IMR-90 (cell line): ENCODE data around the gene ZNF365. TPM values are rescaled to one million over a fixed set of nuclear protein-coding genes. Genes with fewer than 3 reads are reported as not detected.

Experiments used
- ATAC-seq: fragments of 200-7000 bp; cut with Tn5 transposase; 2 replicates; pipeline ENCODE4 v1.9.1; 2020; ENCODE audit warnings: low read depth, mild to moderate bottlenecking, moderate library complexity
- BruUV-seq: library from RNA; stranded (reverse); fragments of 400-500 nt; replicated peaks from 2 replicates; lab custom pipeline; 2021; lab: Mats Ljungman, UMichigan
- CTCF ChIA-PET: fragments of 300-600 bp; formaldehyde crosslinking; extraction: SDS; loops from one replicate; lab custom pipeline; 2021; ENCODE audit warnings: antibody characterized with exemption; lab: Yijun Ruan, JAX
- POLR2A ChIA-PET: fragments of 300-600 bp; sonication (Branson Sonifier 250); formaldehyde crosslinking; loops from one replicate; lab custom pipeline; 2022; ENCODE audit warnings: antibody characterized with exemption; ENCODE audit not compliant: unreplicated experiment; lab: Charles Lee
- DNase-seq: peaks from one replicate; pipeline ENCODE4 v3.0.0; 2013
- H2AFZ ChIP-seq: replicated peaks from 2 replicates; pipeline ENCODE3; 2013; ENCODE audit warnings: low read length, mild to moderate bottlenecking; ENCODE audit not compliant: poor library complexity
- H2AK5ac ChIP-seq: 2 replicates; pipeline ENCODE4 v1.6.1; 2013; ENCODE audit warnings: low read depth, low read length, inconsistent platforms
- H2AK9ac ChIP-seq: replicated peaks from 2 replicates; pipeline ENCODE3; 2013; ENCODE audit warnings: mild to moderate bottlenecking, low read depth, low read length, moderate library complexity; ENCODE audit not compliant: poor library complexity
- H2BK120ac ChIP-seq: 2 replicates; pipeline ENCODE4 v1.6.1; 2013; ENCODE audit warnings: low read depth, low read length, inconsistent platforms
- H2BK15ac ChIP-seq: 3 replicates; pipeline ENCODE4 v1.6.1; 2013; ENCODE audit warnings: low read depth, low read length, inconsistent platforms
- H2BK20ac ChIP-seq: 2 replicates; pipeline ENCODE4 v1.6.1; 2013; ENCODE audit warnings: low read depth, mild to moderate bottlenecking, inconsistent platforms, low read length, moderate library complexity
- H2BK5ac ChIP-seq: 2 replicates; pipeline ENCODE4 v1.6.1; 2013; ENCODE audit warnings: mild to moderate bottlenecking, low read depth, low read length, inconsistent platforms; ENCODE audit not compliant: poor library complexity, severe bottlenecking
- H3K14ac ChIP-seq: replicated peaks from 2 replicates; pipeline ENCODE4 v1.6.1; 2013; ENCODE audit warnings: low read depth, low read length, inconsistent platforms
- H3K18ac ChIP-seq: 2 replicates; pipeline ENCODE4 v1.6.1; 2013; ENCODE audit warnings: low read depth, low read length, control low read depth
- H3K23ac ChIP-seq: 2 replicates; pipeline ENCODE4 v1.6.1; 2013; ENCODE audit warnings: low read depth, low read length, inconsistent platforms
- H3K27ac ChIP-seq: 2 replicates; pipeline ENCODE4 v1.5.1; 2013; ENCODE audit warnings: mild to moderate bottlenecking, control low read depth, low read length; ENCODE audit not compliant: insufficient read depth
- H3K27me3 ChIP-seq: 2 replicates; pipeline ENCODE4 v1.6.1; 2013; ENCODE audit warnings: low read length; ENCODE audit not compliant: control insufficient read depth, insufficient read depth
- H3K36me3 ChIP-seq: 2 replicates; pipeline ENCODE4 v1.6.1; 2013; ENCODE audit warnings: low read length, mixed read lengths; ENCODE audit not compliant: control insufficient read depth, insufficient read depth
- H3K4ac ChIP-seq: 2 replicates; pipeline ENCODE4 v1.6.1; 2013; ENCODE audit warnings: low read depth, low read length, inconsistent platforms
- H3K4me1 ChIP-seq: 2 replicates; pipeline ENCODE4 v1.6.1; 2013; ENCODE audit warnings: low read length, mixed read lengths; ENCODE audit not compliant: control insufficient read depth, insufficient read depth
- H3K4me2 ChIP-seq: 2 replicates; pipeline ENCODE4 v1.6.1; 2013; ENCODE audit warnings: low read depth, mild to moderate bottlenecking, control low read depth, low read length, moderate library complexity
- H3K4me3 ChIP-seq: 2 replicates; pipeline ENCODE4 v1.5.1; 2013; ENCODE audit warnings: low read depth, mild to moderate bottlenecking, control low read depth, low read length, moderate library complexity; ENCODE audit not compliant: insufficient read depth
- H3K56ac ChIP-seq: 2 replicates; pipeline ENCODE4 v1.6.1; 2013; ENCODE audit warnings: low read length, inconsistent platforms; ENCODE audit not compliant: insufficient read depth; ENCODE audit errors: extremely low read depth
- H3K79me1 ChIP-seq, 2 experiments: 2 replicates each; pipeline ENCODE4 v1.6.1; 2013; ENCODE audit warnings: low read length in 2 of 2, inconsistent platforms in 1 of 2, low read depth in 1 of 2
- H3K9ac ChIP-seq: 2 replicates; pipeline ENCODE4 v1.6.1; 2013; ENCODE audit warnings: low read depth, low read length, control low read depth
- H3K9me1 ChIP-seq: 2 replicates; pipeline ENCODE4 v1.6.1; 2013; ENCODE audit warnings: low read length, inconsistent platforms; ENCODE audit not compliant: insufficient read depth
- H3K9me3 ChIP-seq: 2 replicates; pipeline ENCODE4 v1.6.1; 2013; ENCODE audit warnings: low read length; ENCODE audit not compliant: control insufficient read depth, insufficient read depth
- H4K20me1 ChIP-seq: 2 replicates; pipeline ENCODE4 v1.6.1; 2013; ENCODE audit warnings: low read length, inconsistent platforms; ENCODE audit not compliant: insufficient read depth
- H4K5ac ChIP-seq: 2 replicates; pipeline ENCODE4 v1.6.1; 2013; ENCODE audit warnings: mild to moderate bottlenecking, low read depth, low read length, control low read depth
- H4K8ac ChIP-seq, 2 experiments: 2 replicates each; pipeline ENCODE4 v1.6.1; 2013; ENCODE audit warnings: low read depth in 2 of 2, low read length in 2 of 2, control low read depth in 1 of 2, inconsistent platforms in 1 of 2
- H4K91ac ChIP-seq: 2 replicates; pipeline ENCODE4 v1.6.1; 2013; ENCODE audit warnings: low read depth, low read length, inconsistent platforms; ENCODE audit not compliant: insufficient read depth
- BHLHE40 ChIP-seq: fragments of 150-350 bp; IDR thresholded peaks from 2 replicates; pipeline ENCODE4 v1.6.1; 2016; ENCODE audit warnings: mild to moderate bottlenecking, low read depth, low read length
- CEBPB ChIP-seq: IDR thresholded peaks from 2 replicates; pipeline ENCODE4 v1.6.1; 2012; ENCODE audit warnings: low read depth, low read length, improper control_type of control experiment
- CHD1 ChIP-seq: IDR thresholded peaks from 2 replicates; pipeline ENCODE4 v1.6.1; 2012; ENCODE audit warnings: low read depth, low read length, improper control_type of control experiment
- FOS ChIP-seq: fragments of 150-350 bp; IDR thresholded peaks from 2 replicates; pipeline ENCODE4 v1.6.1; 2016; ENCODE audit warnings: low read depth, low read length
- MAFK ChIP-seq: IDR thresholded peaks from 2 replicates; pipeline ENCODE4 v1.6.1; 2012; ENCODE audit warnings: low read depth, low read length, improper control_type of control experiment
- MAZ ChIP-seq: IDR thresholded peaks from 2 replicates; pipeline ENCODE4 v1.6.1; 2012; ENCODE audit warnings: low read depth, mild to moderate bottlenecking, low read length, improper control_type of control experiment, moderate library complexity, borderline replicate concordance
- MXI1 ChIP-seq: IDR thresholded peaks from 2 replicates; pipeline ENCODE4 v1.6.1; 2012; ENCODE audit warnings: low read depth, mild to moderate bottlenecking, low read length, moderate library complexity, borderline replicate concordance
- NFE2L2 ChIP-seq: fragments of 150-350 bp; IDR thresholded peaks from 2 replicates; pipeline ENCODE4 v1.6.1; 2016; ENCODE audit warnings: low read depth, mild to moderate bottlenecking, low read length
- POLR2A ChIP-seq: IDR thresholded peaks from 2 replicates; pipeline ENCODE4 v1.6.1; 2012; ENCODE audit warnings: mild to moderate bottlenecking, low read depth, low read length
- RAD21 ChIP-seq: IDR thresholded peaks from 2 replicates; pipeline ENCODE4 v1.6.1; 2012; ENCODE audit warnings: low read length, improper control_type of control experiment
- RCOR1 ChIP-seq: IDR thresholded peaks from 2 replicates; pipeline ENCODE4 v1.6.1; 2012; ENCODE audit warnings: mild to moderate bottlenecking, low read length, improper control_type of control experiment; ENCODE audit not compliant: insufficient replicate concordance
- RFX5 ChIP-seq: IDR thresholded peaks from 2 replicates; pipeline ENCODE4 v1.8.0; 2012; ENCODE audit warnings: low read depth, mild to moderate bottlenecking, low read length, moderate library complexity
- SMC3 ChIP-seq: fragments of 150-350 bp; IDR thresholded peaks from 2 replicates; pipeline ENCODE4 v1.6.1; 2016; ENCODE audit warnings: low read depth, mild to moderate bottlenecking, antibody characterized with exemption, low read length, moderate library complexity
- WGBS, 2 experiments: methylation state at CpG; one replicate each; pipeline versions ENCODE4 v1.1.5 to v1.1.7; 2013; ENCODE audit warnings: missing lambda C conversion rate in 2 of 2; ENCODE audit not compliant: insufficient read length in 1 of 2; ENCODE audit errors: extremely low coverage in 2 of 2; 5-methylcytosine and 5-hydroxymethylcytosine counted together
- dilution Hi-C: fragments of 300-500 bp; cut with HindIII; formaldehyde crosslinking; loops from one replicate; pipeline ENCODE4 v1.14.3; 2018; ENCODE audit warnings: low sequenced_read_pairs; ENCODE audit not compliant: unreplicated experiment
- in situ Hi-C: fragments of 300-500 bp; cut with MboI; formaldehyde crosslinking; loops from 3 replicates; pipeline ENCODE4 v1.14.3; 2019; ENCODE audit warnings: low sequenced_read_pairs, inconsistent platforms, mixed read lengths
- intact Hi-C: fragments of 100-400 bp; cut with micrococcal nuclease; formaldehyde crosslinking; loops from 2 replicates; pipeline ENCODE4 v1.10.0; 2022
- polyA plus RNA-seq, 3 experiments: library from polyadenylated mRNA; depleted of rRNA; stranded (reverse); fragments of >200 nt; gene quantifications; 2 replicates each; pipeline ENCODE4 v1.2.3, GENCODE V29; 2012; ENCODE audit warnings: low replicate concordance in 1 of 3
- total RNA-seq: library from RNA; depleted of rRNA; stranded (reverse); fragments of >200 nt; gene quantifications from 2 replicates; pipeline ENCODE4 v1.2.3, GENCODE V29; 2012
- TF ChIP-seq, protein P1 (sequence below): fragments of 150-350 bp; IDR thresholded peaks from 2 replicates; pipeline ENCODE4 v1.6.1; 2016; ENCODE audit warnings: low read depth, mild to moderate bottlenecking, low read length, moderate library complexity, borderline replicate concordance
- TF ChIP-seq, protein P2 (sequence below): fragments of 150-350 bp; IDR thresholded peaks from 2 replicates; pipeline ENCODE4 v1.6.1; 2017; ENCODE audit warnings: mild to moderate bottlenecking, antibody characterized with exemption, low read length, low read depth
- TF ChIP-seq, protein P3 (sequence below): conservative IDR thresholded peaks from 2 replicates; pipeline ENCODE4 v1.5.1; 2012; ENCODE audit warnings: mild to moderate bottlenecking, low read depth, low read length, improper control_type of control experiment

Gene ZNF365
- total and polyA plus RNA-seq, 2 of the 4 experiments (the other 2 are of a cell fraction) = 1.2 to 3.2 TPM

DNA sequence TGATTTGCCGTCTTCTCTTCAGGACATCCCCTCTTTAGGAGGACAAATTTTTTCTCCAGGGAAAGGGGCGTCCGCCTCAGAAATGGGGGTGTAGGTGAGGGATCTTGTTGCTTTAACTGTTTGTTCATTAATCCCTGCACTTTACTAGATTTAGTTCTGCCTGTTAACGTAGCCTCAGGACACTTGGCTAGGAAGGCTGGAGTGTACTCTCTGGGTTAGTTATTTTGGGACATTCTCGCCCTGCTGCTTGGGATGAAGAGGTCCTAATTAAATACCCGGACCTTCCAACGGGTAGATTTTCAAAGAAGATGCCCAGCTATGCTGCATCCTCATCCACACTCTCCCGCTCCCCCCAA, 552 bp upstream of the ZNF365 start:
- H3K9me1 ChIP-seq = no peaks in the 10 kb centered on the region; the same call in 1 of the 2 replicates
- H2BK20ac ChIP-seq = peak overlapping the region; percentile 27; the same call in 1 of the 2 replicates
- H3K79me1 ChIP-seq = no peaks in the 10 kb centered on the region
- CTCF ChIA-PET = no interaction called here
- H2BK5ac ChIP-seq = no peak overlapping the region
- no peaks in the 10 kb centered on the region for H3K4me1 ChIP-seq
- H4K5ac ChIP-seq = no peak overlapping the region
- H3K27me3 ChIP-seq = peaks cover 2% of the 10 kb centered on the region; the same call in 1 of the 2 replicates
- H2BK15ac ChIP-seq = no peak overlapping the region
- peak overlapping the region; percentile 92 for H3K4me2 ChIP-seq
- peak overlapping the region; percentile 3 to 66; a peak in 2 of 4 replicates for H4K8ac ChIP-seq
- TF ChIP-seq MAZ (no peak), RCOR1 (no peak), MAFK (no peak), MXI1 (no peak), NFE2L2 (no peak), CHD1 (no peak), BHLHE40 (no peak), POLR2A (no peak), SMC3 (no peak), RFX5 (no peak), FOS (no peak), RAD21 (no peak), CEBPB (no peak)
- TF ChIP-seq, protein P1, sequence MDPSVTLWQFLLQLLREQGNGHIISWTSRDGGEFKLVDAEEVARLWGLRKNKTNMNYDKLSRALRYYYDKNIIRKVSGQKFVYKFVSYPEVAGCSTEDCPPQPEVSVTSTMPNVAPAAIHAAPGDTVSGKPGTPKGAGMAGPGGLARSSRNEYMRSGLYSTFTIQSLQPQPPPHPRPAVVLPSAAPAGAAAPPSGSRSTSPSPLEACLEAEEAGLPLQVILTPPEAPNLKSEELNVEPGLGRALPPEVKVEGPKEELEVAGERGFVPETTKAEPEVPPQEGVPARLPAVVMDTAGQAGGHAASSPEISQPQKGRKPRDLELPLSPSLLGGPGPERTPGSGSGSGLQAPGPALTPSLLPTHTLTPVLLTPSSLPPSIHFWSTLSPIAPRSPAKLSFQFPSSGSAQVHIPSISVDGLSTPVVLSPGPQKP = no peak
- TF ChIP-seq, protein P2, sequence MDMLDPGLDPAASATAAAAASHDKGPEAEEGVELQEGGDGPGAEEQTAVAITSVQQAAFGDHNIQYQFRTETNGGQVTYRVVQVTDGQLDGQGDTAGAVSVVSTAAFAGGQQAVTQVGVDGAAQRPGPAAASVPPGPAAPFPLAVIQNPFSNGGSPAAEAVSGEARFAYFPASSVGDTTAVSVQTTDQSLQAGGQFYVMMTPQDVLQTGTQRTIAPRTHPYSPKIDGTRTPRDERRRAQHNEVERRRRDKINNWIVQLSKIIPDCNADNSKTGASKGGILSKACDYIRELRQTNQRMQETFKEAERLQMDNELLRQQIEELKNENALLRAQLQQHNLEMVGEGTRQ = no peak
- TF ChIP-seq, protein P3, sequence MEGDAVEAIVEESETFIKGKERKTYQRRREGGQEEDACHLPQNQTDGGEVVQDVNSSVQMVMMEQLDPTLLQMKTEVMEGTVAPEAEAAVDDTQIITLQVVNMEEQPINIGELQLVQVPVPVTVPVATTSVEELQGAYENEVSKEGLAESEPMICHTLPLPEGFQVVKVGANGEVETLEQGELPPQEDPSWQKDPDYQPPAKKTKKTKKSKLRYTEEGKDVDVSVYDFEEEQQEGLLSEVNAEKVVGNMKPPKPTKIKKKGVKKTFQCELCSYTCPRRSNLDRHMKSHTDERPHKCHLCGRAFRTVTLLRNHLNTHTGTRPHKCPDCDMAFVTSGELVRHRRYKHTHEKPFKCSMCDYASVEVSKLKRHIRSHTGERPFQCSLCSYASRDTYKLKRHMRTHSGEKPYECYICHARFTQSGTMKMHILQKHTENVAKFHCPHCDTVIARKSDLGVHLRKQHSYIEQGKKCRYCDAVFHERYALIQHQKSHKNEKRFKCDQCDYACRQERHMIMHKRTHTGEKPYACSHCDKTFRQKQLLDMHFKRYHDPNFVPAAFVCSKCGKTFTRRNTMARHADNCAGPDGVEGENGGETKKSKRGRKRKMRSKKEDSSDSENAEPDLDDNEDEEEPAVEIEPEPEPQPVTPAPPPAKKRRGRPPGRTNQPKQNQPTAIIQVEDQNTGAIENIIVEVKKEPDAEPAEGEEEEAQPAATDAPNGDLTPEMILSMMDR = no peak
- no peaks in the 10 kb centered on the region for H3K36me3 ChIP-seq
- BruUV-seq = no TSS peak
- H3K18ac ChIP-seq = no peak overlapping the region
- peak overlapping the region; percentile 12; the same call in 1 of the 2 replicates for H4K91ac ChIP-seq
- H3K27ac ChIP-seq = no peak overlapping the region; the same call in 1 of the 2 replicates
- H2BK120ac ChIP-seq = 0 out of 2 replicates have a peak overlapping the region, but pooled peaks have one; percentile 73
- WGBS, 2 experiments = no CpG with 5 or more reads among the region's 8 CpGs
- peak overlapping the region; percentile 55; the same call in 1 of the 2 replicates for H3K9ac ChIP-seq
- H3K14ac ChIP-seq = peak overlapping the region; percentile 50; the same call in 1 of the 2 replicates
- peak overlapping the region; percentile 28 for H3K4ac ChIP-seq
- H2AK9ac ChIP-seq = peak overlapping the region; percentile 38
- H3K56ac ChIP-seq = peak overlapping the region; percentile 35
- H2AK5ac ChIP-seq = peak overlapping the region; percentile 54; the same call in 1 of the 2 replicates
- no peak for DNase-seq
- in situ Hi-C loops (no loop called here), intact Hi-C loops (no loop called here), dilution Hi-C loops (no loop called here)
- POLR2A ChIA-PET = interaction anchor here (0.6 kb wide), 1 partner anchor 16 kb away, joined by 4 read pairs; no protein-coding TSS in a partner anchor
- ATAC-seq = peak; percentile 18
- peak overlapping the region; percentile 49 for H3K4me3 ChIP-seq
- H4K20me1 ChIP-seq = no peaks in the 10 kb centered on the region; the same call in 1 of the 2 replicates
- H3K9me3 ChIP-seq = no peaks in the 10 kb centered on the region
- peak overlapping the region; percentile 92 for H3K23ac ChIP-seq
- peak overlapping the region; percentile 98 for H2AFZ ChIP-seq
